OCI-LY1 (cell line): ENCODE results near the gene CCNT2.

Experiments
- CTCF ChIP-seq: fragments of 200-600 bp; sonication (generic), shearing (Covaris generic); IDR thresholded peaks from 2 replicates; pipeline ENCODE4 v1.5.1; 2017; ENCODE audit warnings: mild to moderate bottlenecking, antibody characterized with exemption, low read length, moderate library complexity, mixed read lengths
- EZH2 ChIP-seq: fragments of 200-600 bp; sonication (generic), shearing (Covaris generic); IDR thresholded peaks from 2 replicates; pipeline ENCODE4 v1.8.0; 2017; ENCODE audit warnings: borderline replicate concordance, mixed run types, mild to moderate bottlenecking, antibody characterized with exemption, low read length, moderate library complexity, mixed read lengths

DNA sequence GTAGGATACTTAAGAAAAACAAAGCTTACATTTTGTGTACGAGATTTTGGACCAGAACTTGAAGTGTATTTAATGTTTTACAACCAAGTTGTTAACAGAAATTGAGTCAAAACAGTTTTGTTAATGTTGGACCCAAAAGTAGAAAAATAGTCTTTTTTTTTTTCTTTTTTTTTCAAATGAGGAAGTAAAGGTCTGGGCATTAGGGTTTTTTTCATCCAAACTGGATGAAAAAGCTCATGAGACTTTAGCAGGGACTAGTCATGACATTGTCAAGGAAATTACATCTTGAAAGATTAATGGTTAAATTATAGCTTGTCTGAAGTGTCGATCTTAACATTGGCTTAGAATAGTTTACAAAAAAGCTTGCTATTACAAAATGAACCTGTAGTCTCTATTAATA is 32.3 kb downstream of the CCNT2 start:
- no peak for TF ChIP-seq CTCF
- no peak for TF ChIP-seq EZH2
